Panc1 (cell line): ENCODE results near the gene BLOC1S6. TPM values are rescaled to one million over a fixed set of nuclear protein-coding genes. Genes with fewer than 3 reads are reported as not detected.

Source experiments
- ATAC-seq: fragments of 200-7000 bp; cut with Tn5 transposase; 2 replicates; pipeline ENCODE4 v1.9.1; 2020; ENCODE audit warnings: mild to moderate bottlenecking, moderate library complexity
- BruUV-seq: library from RNA; stranded (reverse); fragments of 400-500 nt; replicated peaks from 2 replicates; lab custom pipeline; 2021; lab: Mats Ljungman, UMichigan
- CTCF ChIA-PET: fragments of 300-600 bp; sonication (Branson Sonifier 250); formaldehyde crosslinking; loops from one replicate; lab custom pipeline; 2022; ENCODE audit warnings: antibody characterized with exemption; lab: Charles Lee
- POLR2A ChIA-PET: fragments of 300-600 bp; sonication (Branson Sonifier 250); formaldehyde crosslinking; loops from one replicate; lab custom pipeline; 2022; ENCODE audit warnings: antibody characterized with exemption; lab: Charles Lee
- DNase-seq: peaks from one replicate; pipeline ENCODE4 v3.0.0-alpha.2; 2010; ENCODE audit warnings: low read depth, low spot score
- H3K27ac ChIP-seq: 2 replicates; pipeline ENCODE4 v1.5.1; 2011; ENCODE audit warnings: mild to moderate bottlenecking, low read length, inconsistent platforms
- H3K27me3 ChIP-seq: fragments of 200-500 bp; sonication (Bioruptor generic); 2 replicates; pipeline ENCODE4 v1.6.0; 2014; ENCODE audit warnings: low read length, inconsistent platforms; ENCODE audit not compliant: control insufficient read depth, insufficient read depth
- H3K36me3 ChIP-seq: fragments of 200-500 bp; sonication (Bioruptor generic); 2 replicates; pipeline ENCODE4 v1.5.1; 2014; ENCODE audit warnings: inconsistent platforms, mild to moderate bottlenecking, low read length, moderate library complexity; ENCODE audit not compliant: control insufficient read depth, insufficient read depth
- H3K4me1 ChIP-seq: 2 replicates; pipeline ENCODE4 v1.5.1; 2011; ENCODE audit warnings: inconsistent platforms, mild to moderate bottlenecking, low read length, moderate library complexity; ENCODE audit not compliant: control insufficient read depth, insufficient read depth
- H3K4me3 ChIP-seq, 2 experiments: 2 replicates each; pipeline ENCODE4 v1.5.1; 2011 to 2012; ENCODE audit warnings: low read depth in 2 of 2, low read length in 2 of 2, mild to moderate bottlenecking in 2 of 2, inconsistent platforms in 1 of 2, moderate library complexity in 1 of 2
- H3K9me3 ChIP-seq: fragments of 200-500 bp; sonication (Bioruptor generic); 2 replicates; pipeline ENCODE4 v1.5.1; 2014; ENCODE audit warnings: low read depth, mild to moderate bottlenecking, inconsistent platforms, low read length, moderate library complexity; ENCODE audit not compliant: control insufficient read depth, insufficient read depth
- CTCF ChIP-seq: fragments of 450-650 bp; IDR thresholded peaks from 2 replicates; pipeline ENCODE4 v1.5.1; 2017; ENCODE audit warnings: mild to moderate bottlenecking
- POLR2AphosphoS5 ChIP-seq: IDR thresholded peaks from 2 replicates; pipeline ENCODE4 v1.6.1; 2012; ENCODE audit warnings: mild to moderate bottlenecking, low read depth, low read length, moderate library complexity
- SIN3A ChIP-seq: IDR thresholded peaks from 2 replicates; pipeline ENCODE4 v1.6.1; 2012; ENCODE audit warnings: low read depth, mild to moderate bottlenecking, low read length, moderate library complexity, borderline replicate concordance; ENCODE audit not compliant: insufficient read depth
- TCF7L2 ChIP-seq: IDR thresholded peaks from 2 replicates; pipeline ENCODE4 v1.6.1; 2011; ENCODE audit warnings: mild to moderate bottlenecking, low read depth, low read length, inconsistent platforms
- in situ Hi-C: cut with HindIII; loops from 2 replicates; pipeline ENCODE4 v1.10.0; 2016; ENCODE audit warnings: low sequenced_read_pairs, low pct_unique_long_range_greater_than_20kb
- intact Hi-C: fragments of 100-400 bp; cut with micrococcal nuclease; formaldehyde crosslinking; loops from one replicate; pipeline ENCODE4 v1.10.0; 2022; ENCODE audit not compliant: unreplicated experiment
- total RNA-seq: library from RNA; stranded (reverse); gene quantifications from one replicate; pipeline ENCODE4 v1.2.1, GENCODE V29; 2021; ENCODE audit not compliant: unreplicated experiment
- TF ChIP-seq, protein P1 (sequence below), 2 experiments: IDR thresholded peaks; 2 replicates each; pipeline ENCODE4 v1.6.1; 2011 to 2012; ENCODE audit warnings: low read depth in 2 of 2, control low read depth in 1 of 2, low read length in 1 of 2, mild to moderate bottlenecking in 1 of 2, moderate library complexity in 1 of 2; ENCODE audit not compliant: insufficient read depth in 1 of 2

The BLOC1S6 gene
- total RNA-seq, 1 experiment from 2014 or later: 52.0 TPM

DNA sequence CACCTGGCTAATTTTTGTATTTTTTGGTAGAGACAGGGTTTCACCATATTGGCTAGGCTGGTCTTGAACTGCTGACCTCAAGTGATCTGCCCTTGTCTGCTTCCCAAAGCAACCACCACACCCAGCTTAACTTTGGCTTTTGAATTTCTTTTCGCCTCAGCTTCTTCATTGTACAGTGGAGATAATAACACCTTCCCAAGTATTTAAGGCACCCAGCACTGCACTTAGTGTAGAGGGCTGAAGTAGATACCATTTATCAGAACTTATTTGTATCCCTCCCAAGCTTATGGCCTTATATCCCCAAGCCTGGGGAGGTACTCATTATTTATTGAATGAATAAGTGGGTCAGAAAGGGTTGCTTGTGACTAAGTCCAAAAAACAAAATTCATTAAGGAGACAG lies 50.0 kb downstream of the BLOC1S6 start:
- intact Hi-C loops: no loop called here
- CTCF ChIA-PET: interaction anchor here (0.7 kb wide), 1 partner anchor 177 kb away, joined by 3 read pairs; no protein-coding TSS in a partner anchor

DNA sequence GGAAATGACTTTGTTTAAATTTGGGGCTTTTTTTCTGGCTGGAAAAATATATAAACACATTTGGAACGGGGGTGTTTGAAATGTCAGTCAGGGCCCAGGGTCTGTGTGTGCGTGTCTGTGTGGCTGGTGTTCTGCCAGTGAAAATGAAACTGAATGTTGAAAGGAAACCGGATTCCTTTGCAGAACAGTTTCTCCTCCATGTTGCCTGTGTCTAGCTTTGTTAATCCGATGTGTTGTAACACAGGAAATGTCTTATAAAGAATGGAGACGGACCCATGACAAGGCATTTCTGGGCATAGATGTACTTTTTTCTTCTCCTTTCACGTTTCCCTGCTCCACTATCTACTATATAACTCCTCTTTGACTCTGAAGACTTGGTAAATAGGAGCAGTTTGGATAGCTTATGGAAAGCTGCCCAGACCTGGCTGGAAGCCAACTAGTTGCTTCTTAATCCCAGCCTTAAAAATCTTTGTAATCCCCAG lies 50.4 kb downstream of the BLOC1S6 start:
- TF ChIP-seq TCF7L2 (no peak), SIN3A (no peak)
- TF ChIP-seq, protein P1, sequence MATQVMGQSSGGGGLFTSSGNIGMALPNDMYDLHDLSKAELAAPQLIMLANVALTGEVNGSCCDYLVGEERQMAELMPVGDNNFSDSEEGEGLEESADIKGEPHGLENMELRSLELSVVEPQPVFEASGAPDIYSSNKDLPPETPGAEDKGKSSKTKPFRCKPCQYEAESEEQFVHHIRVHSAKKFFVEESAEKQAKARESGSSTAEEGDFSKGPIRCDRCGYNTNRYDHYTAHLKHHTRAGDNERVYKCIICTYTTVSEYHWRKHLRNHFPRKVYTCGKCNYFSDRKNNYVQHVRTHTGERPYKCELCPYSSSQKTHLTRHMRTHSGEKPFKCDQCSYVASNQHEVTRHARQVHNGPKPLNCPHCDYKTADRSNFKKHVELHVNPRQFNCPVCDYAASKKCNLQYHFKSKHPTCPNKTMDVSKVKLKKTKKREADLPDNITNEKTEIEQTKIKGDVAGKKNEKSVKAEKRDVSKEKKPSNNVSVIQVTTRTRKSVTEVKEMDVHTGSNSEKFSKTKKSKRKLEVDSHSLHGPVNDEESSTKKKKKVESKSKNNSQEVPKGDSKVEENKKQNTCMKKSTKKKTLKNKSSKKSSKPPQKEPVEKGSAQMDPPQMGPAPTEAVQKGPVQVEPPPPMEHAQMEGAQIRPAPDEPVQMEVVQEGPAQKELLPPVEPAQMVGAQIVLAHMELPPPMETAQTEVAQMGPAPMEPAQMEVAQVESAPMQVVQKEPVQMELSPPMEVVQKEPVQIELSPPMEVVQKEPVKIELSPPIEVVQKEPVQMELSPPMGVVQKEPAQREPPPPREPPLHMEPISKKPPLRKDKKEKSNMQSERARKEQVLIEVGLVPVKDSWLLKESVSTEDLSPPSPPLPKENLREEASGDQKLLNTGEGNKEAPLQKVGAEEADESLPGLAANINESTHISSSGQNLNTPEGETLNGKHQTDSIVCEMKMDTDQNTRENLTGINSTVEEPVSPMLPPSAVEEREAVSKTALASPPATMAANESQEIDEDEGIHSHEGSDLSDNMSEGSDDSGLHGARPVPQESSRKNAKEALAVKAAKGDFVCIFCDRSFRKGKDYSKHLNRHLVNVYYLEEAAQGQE (IDR thresholded peaks at IDR 0.05; ENCODE audit: insufficient read depth in 1 of 2, low read depth in 2 of 2, low read length in 1 of 2): no peak
- peak overlapping the region; percentile 14 to 38 for H3K4me3 ChIP-seq
- POLR2A ChIA-PET: no interaction called here
- in situ Hi-C loops: no loop called here
- intact Hi-C loops: no loop called here
- peak overlapping the region; percentile 80 for H3K27ac ChIP-seq
- no peaks in the 10 kb centered on the region for H3K36me3 ChIP-seq
- peaks cover 50% of the 10 kb centered on the region for H3K4me1 ChIP-seq
- CTCF ChIA-PET: interaction anchor here (0.7 kb wide), 1 partner anchor 178 kb away, joined by 3 read pairs; no protein-coding TSS in a partner anchor
- H3K9me3 ChIP-seq: no peaks in the 10 kb centered on the region
- ATAC-seq (no peak), DNase-seq (no peak)
- TSS peak; percentile 48 for BruUV-seq
- H3K27me3 ChIP-seq: no peaks in the 10 kb centered on the region

More for the DNA sequence above, 50.0 kb downstream of the BLOC1S6 start:
- in situ Hi-C loops: no loop called here
- no peaks in the 10 kb centered on the region for H3K27me3 ChIP-seq
- POLR2A ChIA-PET: interaction anchor here (0.6 kb wide), 1 partner anchor 27 kb away, joined by 6 read pairs; no protein-coding TSS in a partner anchor
- no peaks in the 10 kb centered on the region for H3K36me3 ChIP-seq
- no TSS peak for BruUV-seq
- DNase-seq (no peak), ATAC-seq (no peak)
- H3K4me3 ChIP-seq: peak overlapping the region; percentile 14 to 38
- no peak for TF ChIP-seq POLR2AphosphoS5
- no peak for TF ChIP-seq SIN3A
- TF ChIP-seq, protein P1 (IDR thresholded peaks at IDR 0.05; ENCODE audit: insufficient read depth in 1 of 2, low read depth in 2 of 2, low read length in 1 of 2): no peak
- TF ChIP-seq CTCF: no peak
- peaks cover 45% of the 10 kb centered on the region for H3K4me1 ChIP-seq
- H3K27ac ChIP-seq: peak overlapping the region; percentile 80
- no peaks in the 10 kb centered on the region for H3K9me3 ChIP-seq
